HG02763 (cell line): ENCODE data around the gene INIP.
A peak's percentile ranks its signal among the peaks of the same experiment; 100 is the strongest.
"Not testable (repeated sequence)": the region's sequence is repeated elsewhere in the genome, so short reads cannot be mapped to it uniquely, and the experiment has no call there.

Experiments
- ATAC-seq: cut with Tn5 transposase; IDR thresholded peaks from one replicate; pipeline ENCODE4 v1.9.1; 2021; ENCODE audit warnings: mild to moderate bottlenecking, moderate library complexity; ENCODE audit not compliant: unreplicated experiment

The INIP gene

DNA sequence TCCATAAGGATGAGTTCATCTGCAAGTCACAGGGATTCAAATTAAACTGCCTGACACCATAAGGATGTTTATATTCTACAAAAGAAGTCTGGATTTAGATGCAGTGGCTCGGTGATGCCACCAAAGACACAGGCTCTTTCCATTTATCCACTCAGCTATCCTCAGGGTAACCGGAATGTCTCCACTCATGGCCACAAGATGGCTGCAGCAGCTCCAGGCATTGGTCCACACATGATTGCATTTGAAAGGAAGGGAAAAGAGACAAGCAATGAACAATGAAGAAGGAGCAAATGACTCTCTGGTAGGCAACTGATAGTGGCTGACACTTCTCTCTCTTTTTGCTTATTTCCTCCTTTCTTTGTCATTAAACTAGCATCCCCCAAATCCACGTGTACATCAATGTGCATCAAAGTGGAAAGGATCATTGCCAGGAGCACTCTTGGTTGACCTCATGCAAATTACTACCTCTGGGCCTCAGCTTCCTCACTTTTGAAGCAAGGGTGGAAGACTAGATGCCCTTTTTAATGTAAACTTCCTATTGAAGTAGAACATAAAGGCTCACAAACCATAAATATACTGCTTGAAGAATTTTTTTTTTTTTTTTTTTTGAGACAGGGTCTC is 25.4 kb upstream of the INIP start:
- ATAC-seq, result no peak

- no peak for ATAC-seq
These were observed 17.0 kb upstream of the INIP start for GRCh38 chr9:112734892-112735291.

- no peak for ATAC-seq
These were observed 14.1 kb upstream of the INIP start for GRCh38 chr9:112731971-112732370.

DNA sequence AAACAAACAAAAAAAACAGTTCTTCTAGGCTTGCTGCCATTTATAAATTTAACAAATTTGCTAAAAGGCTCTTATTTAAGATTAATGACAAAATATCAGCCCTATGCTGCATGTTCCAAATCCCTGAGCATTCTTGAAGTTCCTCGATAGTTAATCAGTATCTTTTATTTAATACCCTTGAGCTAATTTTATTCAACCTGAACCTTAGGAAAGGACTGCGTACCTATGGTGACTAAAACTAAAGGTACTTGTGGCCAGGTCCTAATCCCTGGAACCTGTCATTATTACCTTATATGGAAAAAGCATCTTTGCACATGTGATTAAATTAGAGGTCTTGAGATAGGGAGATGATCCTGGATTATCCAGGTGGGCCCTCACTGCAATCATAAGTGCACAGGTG is 10.5 kb upstream of the INIP start:
- ATAC-seq, result no peak

DNA sequence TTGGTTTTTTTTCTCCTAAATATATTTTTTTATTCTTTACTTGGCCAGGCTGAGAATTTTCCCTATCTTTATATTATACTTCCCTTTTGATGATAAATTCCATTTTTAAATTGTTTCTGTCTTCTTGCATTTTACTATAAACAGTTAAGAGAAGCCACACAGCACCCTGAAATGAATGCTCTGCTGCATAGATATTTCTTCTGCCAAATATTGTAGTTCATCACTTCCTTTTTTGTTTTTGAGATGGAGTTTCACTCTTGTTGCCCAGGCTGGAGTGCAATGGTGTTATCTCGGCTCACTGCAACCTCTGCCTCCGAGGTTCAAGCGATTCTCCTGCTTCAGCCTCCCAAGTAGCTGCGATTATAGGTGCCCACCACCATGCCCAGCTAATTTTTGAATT is 8.5 kb upstream of the INIP start:
- no peak for ATAC-seq

GRCh38 chr9:112725961-112726360 is 8.0 kb upstream of the INIP start:
- ATAC-seq, result no peak

DNA sequence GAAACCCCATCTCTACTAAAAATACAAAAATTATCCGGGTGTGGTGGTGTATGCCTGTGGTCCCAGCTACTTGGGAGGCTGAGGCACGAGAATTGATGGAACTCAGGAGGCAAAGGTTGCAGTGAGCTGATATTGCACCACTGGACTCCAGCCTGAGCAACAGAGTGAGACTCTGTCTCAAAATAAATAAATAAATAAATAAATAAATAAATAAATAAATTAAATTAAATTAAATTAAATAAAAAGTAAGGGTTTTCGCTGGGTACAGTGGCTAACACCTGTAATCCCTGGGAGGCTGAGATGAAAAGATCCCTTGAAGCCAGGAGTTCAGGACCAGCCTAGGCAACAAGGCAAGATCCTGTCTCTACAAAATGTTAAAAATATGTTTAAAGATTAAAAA is 4.8 kb upstream of the INIP start:
- not testable (repeated sequence) for ATAC-seq

DNA sequence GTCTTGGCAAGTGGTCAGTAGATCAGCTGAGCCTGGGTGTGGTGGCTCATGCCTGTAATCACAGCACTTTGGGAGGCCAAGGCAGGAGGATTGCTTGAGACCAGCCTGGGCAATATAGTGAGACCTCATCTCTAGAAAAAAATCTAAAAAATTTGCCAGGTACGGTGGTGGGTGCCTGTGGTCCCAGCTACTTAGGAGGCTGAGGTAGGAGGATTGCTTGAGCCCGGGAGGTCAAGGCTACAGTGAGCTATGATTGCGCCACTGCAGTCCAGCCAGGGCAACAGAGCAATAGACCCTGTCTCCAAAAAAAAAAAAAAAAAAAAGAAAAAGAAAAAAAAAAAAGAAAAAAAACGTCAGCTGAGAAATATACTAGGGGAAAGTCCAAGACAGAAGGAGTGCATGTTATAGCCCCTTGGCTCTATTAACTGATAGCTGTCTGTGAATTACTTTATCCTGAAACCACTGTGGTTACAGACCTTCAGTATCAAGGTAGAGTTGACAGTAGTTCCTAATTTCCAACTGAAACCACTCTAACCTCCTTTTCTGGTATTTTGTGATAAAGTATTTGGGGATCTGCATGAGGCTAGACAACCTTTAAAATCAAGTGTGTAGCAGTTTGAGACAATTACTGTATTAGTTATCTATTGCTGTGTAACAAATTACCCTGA is 2.3 kb upstream of the INIP start:
- ATAC-seq, result no peak

GRCh38 chr9:112719696-112720095 is 1.8 kb upstream of the INIP start:
- ATAC-seq, result no peak

- ATAC-seq, result no peak
These were observed 1.3 kb upstream of the INIP start for GRCh38 chr9:112719241-112719691.

- no peak for ATAC-seq
These were observed 5.2 kb downstream of the INIP start for GRCh38 chr9:112712678-112713077.

DNA sequence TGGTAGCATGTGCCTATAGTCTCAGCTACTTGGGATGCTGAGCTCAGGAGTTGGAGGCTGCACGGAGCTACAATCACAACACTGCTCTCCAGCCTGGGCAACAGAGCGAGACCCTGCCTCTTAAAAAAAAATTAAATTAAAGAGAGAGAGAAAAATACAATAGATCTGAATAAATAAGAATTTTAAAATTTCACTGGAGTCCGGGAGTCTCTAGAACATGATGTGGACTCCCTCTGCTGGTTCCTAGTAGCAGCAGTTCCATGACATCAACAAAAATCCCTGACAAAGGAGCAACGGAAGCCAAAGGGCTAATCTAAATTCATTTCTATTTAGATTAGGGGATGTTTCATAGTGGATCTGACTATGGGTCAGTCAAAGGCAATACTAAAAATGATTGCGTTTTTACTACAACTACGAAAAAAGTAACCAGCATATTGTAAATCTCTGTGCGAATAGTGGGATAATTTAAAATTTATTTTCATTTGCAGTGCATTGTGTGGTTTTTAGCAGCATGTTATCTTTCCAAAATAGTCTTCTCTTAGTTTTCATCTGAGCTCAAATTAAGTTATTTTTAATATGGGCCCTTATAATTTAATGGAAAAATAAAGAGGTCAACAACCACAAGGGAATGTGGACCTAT is 6.7 kb downstream of the INIP start:
- ATAC-seq, result no peak

- no peak for ATAC-seq
These were observed 12.0 kb downstream of the INIP start for GRCh38 chr9:112705768-112706427.

DNA sequence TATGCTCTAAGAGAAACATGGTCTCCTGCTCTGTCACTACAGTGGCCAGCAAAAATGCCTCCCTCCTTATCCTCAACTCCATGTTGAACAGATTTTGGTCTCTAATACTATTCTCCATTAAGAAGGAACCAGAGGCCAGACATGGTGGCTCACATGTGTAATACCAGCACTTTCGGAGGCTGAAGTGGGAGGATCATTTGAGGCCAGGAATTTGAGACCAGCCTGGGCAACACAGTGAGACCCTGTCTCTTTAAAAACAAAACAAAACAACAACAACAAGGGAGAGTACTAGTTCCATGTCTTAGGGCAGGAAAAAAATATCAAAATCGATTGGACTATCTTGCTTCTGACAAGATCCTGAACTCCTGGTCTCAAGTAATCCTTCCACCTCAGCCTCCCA is 14.6 kb downstream of the INIP start:
- no peak for ATAC-seq

DNA sequence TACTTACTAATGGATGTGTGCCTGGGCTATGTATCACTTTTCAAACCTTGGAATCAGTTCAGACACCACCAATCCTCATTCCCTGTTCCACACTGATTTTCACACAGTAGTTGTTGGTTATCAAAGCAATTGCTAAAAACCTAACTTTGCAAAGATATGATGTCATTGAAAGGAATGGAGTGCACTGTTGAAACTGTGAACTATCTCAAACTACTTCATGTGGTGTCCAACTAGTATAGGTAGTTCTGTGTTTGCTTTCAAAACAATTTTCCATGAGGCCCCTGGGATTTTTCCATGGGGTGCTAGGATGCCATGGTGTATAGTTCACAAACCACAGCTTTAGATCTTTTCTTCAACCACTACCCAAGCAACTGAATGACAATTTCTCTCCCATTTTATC is 17.8 kb downstream of the INIP start:
- ATAC-seq, result no peak

- ATAC-seq, result peak; percentile 60
These were observed 18.7 kb downstream of the INIP start for GRCh38 chr9:112699230-112699629.

- no peak for ATAC-seq
These were observed 21.5 kb downstream of the INIP start for GRCh38 chr9:112696461-112696860.

DNA sequence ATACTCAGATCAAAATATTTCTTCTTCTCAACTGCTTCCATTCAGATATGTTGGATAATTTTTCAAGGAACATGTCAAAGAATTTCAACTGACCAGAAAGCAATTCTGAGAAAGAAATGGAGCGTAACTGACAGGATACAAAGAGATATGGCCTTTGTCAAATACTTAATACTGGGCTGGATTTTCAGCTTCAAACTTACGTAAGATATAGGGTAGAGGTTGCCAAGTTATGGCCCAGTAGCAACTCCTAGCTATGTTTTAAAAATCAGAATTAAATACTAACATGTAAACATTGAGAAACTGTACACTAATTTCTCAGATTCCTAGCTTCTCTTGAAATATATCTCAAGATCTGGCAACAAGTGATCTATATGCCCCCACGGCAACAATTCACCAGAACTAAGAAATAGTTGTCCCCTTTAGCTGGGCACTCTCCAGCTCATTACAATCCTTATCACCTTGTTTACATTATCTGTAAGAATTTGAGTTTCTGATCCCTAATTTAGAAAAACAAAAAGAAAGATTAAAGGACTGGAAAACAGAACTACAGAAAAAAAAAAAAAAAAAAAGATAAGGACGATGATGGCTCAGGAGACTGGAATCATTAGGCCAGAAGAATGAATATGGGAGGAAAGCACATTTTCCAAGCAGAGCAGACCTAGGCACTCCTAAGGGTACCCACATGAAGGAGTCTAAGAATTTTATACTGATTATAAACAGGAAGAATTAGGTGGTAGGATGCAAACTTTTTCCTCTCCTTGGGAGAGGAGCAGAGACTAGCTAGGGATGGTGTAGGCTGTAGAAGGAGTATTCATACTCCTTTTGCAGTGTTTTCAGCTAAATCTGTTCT is 23.0 kb downstream of the INIP start:
- ATAC-seq, result no peak

DNA sequence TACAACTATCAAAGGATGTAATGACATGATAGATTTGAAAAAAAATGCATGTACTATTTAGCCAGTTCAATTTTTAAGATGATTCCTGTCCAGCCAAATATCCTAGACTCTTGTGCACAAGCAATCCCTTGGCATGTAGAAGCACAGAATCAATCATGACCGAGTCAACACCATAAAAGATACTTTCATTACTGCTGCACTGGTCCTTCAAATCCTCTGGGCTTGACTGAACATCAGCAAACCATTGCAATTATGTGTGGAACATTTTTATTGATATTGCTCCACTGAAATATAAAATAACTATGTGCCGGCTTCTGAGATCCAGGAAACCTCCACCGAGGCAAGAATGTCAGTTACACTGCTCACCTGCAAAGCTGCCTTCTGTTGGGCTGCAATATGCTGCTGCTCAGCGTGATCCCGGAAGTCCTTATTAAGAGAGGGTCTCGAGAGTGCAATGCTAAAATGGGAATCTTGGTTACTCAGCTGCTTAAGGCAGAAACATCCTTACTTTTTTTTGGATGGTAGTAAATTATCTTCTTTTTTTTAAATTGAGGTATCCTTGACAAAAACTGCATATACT is 28.7 kb downstream of the INIP start:
- ATAC-seq, result no peak

GRCh38 chr9:112680731-112681402 is 37.0 kb downstream of the INIP start:
- ATAC-seq, result no peak
